ENCODE results near the gene ACSS1.

DNA sequence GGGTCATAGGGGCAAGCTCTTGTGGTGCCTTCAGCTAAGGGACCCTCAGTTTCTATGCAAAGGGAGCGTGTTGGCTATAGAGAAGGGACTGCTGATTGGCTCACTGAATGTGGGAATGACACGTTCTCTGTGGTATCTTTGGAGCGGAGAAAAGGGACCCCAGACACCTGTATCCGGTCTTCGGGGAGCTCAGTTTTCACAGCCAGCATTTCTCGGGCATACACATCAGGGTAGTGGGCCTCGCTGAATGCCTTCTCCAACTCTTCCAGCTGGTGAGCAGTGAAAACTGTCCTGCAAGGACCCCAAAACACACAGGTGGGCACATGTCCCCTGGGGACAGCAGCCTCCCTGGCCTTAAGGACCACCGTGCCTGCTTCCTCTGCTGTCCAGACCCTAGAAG is 20.7 kb upstream of the ACSS1 start:
- TF ChIP-seq, protein P1, sequence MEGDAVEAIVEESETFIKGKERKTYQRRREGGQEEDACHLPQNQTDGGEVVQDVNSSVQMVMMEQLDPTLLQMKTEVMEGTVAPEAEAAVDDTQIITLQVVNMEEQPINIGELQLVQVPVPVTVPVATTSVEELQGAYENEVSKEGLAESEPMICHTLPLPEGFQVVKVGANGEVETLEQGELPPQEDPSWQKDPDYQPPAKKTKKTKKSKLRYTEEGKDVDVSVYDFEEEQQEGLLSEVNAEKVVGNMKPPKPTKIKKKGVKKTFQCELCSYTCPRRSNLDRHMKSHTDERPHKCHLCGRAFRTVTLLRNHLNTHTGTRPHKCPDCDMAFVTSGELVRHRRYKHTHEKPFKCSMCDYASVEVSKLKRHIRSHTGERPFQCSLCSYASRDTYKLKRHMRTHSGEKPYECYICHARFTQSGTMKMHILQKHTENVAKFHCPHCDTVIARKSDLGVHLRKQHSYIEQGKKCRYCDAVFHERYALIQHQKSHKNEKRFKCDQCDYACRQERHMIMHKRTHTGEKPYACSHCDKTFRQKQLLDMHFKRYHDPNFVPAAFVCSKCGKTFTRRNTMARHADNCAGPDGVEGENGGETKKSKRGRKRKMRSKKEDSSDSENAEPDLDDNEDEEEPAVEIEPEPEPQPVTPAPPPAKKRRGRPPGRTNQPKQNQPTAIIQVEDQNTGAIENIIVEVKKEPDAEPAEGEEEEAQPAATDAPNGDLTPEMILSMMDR (IDR thresholded peaks at IDR 0.05): no peak
- no peak for TF ChIP-seq POLR2A (IDR thresholded peaks at IDR 0.05)
